Mucosa of gallbladder (tissue), 1 donor: Measurements from ENCODE around the gene SSUH2. TPM values are rescaled to one million over a fixed set of nuclear protein-coding genes. Genes with fewer than 3 reads are reported as not detected.

ENCODE experiments used
- DNase-seq: peaks from one replicate; pipeline ENCODE4 v3.0.0-alpha.2; 2020; ENCODE audit warnings: low spot score
- total RNA-seq: library from RNA; stranded (reverse); gene quantifications from one replicate; pipeline ENCODE4 v1.2.1, GENCODE V29; 2021
- donor health status: DM: no; HTN: no; CAD: no.

Gene SSUH2
- total RNA-seq, 1 donor from 2014 or later = 2.8 TPM

DNA sequence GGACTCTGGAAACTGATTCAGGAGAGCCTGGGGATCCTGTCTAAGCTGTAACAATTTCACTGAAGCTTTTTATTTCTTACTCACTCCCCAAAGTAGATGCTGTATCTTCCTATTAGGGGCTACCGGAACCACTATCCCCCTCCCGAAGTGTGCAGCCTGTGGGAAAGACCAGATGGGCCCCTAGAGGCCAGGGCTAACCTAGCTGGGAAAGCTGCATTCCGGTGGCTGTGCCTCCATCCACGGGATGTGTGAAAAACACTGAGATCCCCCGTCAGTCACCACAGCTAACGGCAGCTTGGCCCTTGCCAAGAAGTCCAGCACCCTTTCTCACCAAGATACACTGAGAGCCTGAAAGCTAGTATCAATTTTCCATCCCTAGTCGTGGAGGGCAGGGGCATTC lies 3.1 kb downstream of the SSUH2 start:
- no peak for DNase-seq

DNA sequence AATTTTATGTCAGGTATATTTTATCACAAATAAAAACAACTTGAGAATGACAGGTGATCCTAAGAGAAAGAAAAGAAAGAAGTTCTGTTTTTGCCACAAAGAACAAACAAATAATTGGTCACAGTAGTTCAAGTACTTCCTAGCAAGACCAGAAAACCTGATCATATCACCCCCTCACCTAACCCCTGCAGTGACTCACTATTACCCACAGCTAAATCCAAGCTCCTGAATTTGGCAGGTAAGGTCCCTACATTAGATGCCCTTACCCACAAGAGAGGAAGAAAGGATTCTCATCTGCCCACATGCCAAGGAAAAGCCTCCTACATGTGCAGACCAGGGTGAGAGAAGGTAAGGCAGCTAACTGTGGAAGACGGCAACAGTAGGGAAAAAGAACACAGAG lies 4.4 kb downstream of the SSUH2 start:
- DNase-seq = no peak

DNA sequence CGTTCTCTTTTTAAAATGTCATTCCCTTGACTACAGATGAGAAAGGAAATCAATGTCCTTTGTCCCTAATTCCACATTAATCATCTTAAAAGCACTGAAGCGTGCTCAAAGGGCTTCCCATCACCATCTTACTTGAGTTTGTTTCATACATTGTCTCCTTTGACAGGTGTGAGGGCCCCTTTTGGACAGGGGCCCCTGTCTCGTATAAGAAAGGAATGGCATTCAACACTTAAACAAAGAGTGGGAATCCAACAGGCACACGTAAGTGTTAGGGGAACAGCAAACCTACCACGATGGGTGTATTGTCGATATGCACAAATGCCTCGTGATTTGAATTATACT lies 5.0 kb downstream of the SSUH2 start:
- no peak for DNase-seq

DNA sequence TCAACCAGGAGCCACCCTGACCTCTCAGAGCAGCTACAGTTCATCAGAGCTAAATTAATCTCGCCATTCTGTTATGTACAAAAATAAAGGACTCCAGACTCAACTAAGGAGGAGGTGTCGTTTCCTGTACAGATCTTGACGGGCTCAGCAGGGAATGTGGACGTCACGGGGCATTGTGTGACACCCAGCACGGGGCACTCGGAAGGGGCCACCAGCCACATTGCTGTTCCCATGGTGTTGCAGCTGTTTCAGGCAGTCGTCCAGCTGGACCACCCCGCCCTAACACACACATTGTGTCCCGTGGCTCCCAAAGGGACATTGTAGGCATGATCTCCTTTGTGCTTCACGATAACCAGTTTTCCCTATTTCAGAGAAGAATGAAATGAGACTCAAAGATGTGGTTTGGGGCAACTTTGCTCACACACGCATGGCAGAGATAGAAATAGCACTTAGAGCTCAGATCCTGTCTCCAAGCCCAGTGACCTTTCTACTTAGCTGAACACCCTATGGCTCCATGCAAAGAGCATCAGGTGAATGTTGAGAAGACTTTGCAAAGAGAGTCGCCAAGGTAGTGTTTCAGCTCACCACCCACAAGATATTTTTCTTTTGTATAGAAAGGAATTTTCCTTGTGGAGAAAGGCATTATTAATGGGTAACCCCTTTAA lies 5.5 kb downstream of the SSUH2 start:
- DNase-seq = no peak

DNA sequence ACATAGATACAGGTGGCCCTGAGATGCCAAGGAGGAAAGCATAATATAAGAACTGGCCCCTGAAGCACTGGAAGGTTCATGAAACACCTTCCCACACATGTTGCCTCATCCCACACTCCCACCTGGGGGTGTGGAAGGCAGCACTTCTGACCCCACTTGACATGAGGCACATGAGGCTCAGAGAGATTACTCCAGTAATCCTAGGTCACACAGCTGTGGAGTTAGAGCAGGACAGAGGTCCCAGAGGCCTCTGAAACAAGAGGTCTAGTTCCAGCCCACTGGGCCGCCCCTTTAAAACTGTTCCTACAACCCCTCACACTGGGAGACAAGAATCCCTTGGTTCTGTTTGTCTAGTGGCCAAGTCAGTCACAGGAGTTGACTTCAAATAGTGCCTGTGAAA lies 7.2 kb downstream of the SSUH2 start:
- no peak for DNase-seq

DNA sequence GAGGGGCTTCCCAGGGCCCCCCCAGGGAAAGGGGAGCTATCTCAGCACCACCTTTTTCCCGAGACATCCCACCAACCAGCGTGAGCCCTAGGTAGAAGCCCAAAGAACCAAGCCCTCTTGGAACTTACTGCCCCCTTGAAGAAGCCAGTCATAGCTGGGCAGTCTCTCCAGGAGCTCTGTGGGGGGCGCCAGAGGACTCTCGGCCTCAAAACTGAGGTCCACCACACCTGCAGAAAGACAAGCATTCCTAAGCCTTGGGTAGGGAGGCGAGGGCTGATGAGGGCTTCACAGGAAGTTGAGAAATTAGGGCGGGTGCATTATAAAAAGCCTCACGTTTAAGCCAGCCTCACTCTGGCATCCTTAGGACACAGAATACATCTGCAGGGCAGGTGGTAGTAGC lies 9.0 kb downstream of the SSUH2 start:
- DNase-seq = no peak

DNA sequence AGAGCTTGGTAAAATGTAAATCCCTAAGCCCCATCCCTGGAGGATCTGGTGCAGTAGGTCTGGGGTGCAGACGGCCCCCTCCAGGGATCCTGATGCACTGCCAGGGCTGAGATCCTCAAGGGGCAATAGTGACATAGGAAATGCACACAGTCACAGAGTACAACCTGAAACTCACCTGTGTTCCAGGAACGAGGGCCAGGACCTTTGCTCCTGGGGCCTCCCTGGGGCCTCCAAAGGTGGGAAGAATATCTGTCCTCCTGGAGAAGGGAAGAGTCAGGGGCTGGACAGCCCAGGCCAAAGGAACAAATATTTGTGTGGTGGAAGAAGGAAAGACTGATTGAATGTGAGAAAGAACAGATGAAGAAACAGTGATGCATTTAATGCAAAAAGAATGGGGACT lies 9.5 kb downstream of the SSUH2 start:
- DNase-seq = no peak

DNA sequence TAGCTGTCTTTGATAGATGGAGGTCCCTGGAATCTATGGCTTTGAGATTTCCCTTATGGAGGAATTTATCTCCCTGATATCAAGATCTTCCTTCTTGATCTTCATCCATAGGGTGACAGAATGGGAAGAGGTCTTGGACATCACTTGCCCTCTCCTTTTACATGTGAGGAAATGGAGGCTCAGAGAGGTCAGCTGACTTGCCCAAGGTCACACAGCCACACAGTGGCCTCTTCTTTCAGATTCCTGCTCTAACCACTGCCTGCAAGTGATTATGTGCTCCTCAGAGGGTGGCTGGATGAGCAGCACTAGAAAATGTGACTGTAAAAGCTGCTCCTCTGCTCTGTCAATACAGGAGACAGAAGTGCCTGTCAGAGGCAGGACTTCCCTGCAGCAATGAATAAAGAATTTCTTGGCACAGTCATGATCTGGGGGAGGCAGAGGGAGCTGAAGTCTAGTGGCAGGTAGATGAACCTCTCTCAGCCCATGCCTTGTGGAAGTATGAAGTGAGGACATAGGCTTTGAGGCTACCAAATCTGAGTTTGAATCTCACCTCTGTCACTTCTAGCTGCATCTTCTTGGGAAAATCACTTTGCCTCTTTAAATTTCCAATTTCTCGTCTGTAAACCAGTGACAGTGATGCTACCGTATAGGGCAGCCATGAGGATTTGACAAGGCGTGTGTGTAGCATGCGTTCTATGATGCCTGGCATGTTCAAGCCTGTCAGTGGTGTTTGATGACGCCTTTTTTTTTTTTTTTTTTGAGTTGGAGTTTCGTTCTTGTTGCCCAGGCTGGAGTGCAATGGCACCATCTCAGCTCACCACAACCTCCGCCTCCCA lies 12.0 kb downstream of the SSUH2 start:
- DNase-seq = no peak

DNA sequence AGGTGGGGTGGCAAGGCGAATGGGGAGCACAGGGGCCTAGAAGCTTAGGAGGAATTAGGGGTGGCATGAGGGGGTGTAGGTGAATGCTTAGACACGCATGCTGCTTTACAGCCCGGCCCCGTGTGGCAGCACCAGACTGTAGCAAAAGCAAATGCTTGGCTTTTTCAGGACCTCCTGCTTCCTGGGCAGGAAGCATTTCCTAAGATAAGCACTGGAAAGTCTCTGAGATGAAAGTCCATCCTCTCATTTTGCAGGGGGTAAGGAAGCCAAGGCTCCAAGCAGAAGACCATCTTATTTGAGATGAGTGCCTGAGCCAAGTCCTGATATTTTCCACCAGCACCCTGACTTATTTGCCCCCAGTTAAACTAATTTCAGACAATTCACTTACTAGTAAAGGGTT lies 12.9 kb downstream of the SSUH2 start:
- no peak for DNase-seq

DNA sequence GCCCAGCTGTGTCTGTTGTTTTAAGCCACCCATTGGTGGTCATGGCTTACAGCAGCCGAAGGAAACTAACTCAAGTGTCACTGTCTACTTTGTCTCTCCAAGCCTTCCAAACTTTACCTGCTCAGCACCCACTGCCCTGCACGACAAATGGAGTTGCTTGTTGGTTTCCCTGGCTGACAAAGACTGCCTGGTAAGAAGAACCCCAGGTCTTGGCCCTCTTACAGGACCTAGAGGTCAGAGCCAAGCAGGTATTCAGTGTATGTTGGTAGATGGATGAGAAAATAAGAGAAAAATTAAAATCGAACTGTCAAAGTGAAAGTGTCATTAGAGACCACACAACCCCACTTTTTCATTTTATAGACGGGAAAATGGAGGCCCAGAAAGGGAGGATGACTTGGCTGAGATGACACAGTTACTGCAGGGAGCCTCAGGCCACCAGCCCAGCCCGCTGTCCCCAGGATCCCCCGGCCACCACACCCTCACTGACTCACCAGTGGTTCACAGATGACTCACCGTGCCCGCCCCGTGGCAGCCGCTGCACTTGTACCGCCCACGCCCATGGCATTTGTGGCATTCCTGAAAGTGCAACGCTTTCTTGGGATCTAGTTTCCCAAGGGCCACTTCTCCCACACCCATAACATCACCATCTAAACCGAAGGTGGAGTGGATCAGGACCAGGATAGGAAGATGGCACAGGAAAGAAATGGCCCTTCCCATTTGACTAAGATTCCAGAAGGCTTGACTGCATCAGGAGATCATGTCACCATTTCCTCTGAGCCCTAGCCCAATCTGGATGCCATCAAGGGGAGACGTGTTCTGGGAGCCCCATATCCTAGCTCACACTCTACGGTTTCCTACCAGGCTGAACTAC lies 15.2 kb downstream of the SSUH2 start:
- DNase-seq = peak; percentile 88

DNA sequence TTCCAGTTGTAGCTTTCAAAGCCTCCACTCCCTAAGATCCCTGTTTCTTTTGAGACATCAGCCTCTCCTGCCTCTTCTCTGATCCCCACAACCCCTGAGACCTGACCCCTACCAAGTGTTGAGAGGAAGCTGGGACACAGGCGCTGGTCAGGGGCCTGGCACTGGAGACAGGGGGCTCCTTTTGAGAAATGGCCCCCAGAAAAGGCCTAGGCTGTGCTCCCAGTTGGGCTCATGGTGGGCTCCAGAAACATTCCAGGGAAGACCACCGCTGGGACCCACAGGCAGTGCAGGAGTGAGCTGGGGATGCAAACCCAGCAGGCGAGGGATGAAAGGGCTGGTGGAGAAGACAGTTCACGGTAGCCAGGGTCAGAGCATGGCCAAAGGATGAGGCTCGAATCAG lies 16.6 kb downstream of the SSUH2 start:
- DNase-seq = no peak

DNA sequence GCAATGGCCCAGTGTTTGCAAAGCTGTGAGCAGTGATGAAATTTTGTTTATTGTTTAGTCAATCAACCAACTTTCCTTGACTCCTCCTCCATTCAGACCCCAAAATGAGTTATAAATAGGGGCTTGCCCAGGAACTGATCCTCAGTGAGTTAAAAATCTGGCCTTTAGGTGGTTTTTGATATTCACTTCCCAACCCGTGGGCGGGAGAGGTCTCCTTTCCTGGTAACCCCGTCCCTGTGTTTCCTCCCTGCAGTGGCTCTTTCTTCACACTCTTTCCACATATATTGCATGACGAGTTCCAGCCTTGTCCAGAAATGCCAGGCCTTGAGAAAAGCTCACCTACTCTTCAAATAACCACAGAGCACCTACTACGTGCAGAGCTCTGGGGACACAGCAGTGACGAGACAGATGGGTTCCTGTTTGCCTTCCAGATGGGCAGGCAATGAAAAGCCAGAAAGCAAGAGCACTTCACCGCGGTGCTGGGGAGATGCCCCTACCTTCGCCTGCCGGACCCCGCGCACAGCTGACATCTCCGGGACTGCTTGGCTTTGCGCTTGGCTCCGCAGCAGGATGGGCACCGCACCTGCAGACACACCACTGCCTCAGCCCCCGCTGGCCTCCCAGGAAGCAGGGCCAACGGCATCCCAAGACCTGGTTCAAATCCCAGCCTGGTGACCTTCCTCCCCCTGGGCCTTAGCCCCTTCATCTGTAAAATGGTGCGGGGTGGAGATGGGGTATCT lies 17.2 kb downstream of the SSUH2 start:
- no peak for DNase-seq

DNA sequence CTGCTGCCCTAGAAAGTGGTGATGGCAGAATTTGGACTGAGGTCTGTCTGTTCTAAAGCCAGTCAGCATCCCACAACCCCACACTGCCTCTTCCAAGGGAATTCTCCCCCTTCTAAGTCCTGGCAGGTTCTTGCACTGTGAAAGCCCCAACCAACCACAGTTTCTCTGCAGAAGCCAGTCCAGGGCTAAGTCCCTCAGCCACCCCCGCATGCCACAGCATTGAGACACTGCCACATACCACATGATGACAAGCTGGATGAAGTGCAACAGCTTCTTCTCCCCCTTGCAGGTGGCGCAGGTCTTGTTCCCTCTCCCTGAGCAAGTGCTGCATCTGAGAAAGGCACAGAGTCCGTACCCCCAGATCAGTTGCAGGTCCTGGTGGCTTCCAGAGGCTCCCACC lies 18.6 kb downstream of the SSUH2 start:
- no peak for DNase-seq

DNA sequence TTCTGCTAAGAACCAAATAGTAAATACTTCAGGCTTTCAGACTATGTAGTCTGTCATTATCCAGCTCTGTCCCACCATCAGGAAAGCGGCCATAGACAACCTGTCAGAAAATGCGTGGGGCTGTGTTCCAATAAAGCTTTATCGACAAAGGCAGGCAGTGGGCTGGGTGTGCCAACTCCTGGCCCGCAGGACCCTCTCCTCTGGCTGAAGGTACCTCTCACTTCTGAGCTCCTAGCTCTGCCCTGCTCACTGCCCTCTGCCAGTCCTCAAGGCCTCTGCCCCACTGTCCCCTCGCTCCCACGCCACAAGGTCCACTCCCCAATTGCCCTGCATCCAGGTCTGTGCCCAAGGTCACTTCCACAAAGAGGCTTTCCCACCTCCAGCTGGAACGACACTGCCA lies 20.0 kb downstream of the SSUH2 start:
- DNase-seq = no peak

DNA sequence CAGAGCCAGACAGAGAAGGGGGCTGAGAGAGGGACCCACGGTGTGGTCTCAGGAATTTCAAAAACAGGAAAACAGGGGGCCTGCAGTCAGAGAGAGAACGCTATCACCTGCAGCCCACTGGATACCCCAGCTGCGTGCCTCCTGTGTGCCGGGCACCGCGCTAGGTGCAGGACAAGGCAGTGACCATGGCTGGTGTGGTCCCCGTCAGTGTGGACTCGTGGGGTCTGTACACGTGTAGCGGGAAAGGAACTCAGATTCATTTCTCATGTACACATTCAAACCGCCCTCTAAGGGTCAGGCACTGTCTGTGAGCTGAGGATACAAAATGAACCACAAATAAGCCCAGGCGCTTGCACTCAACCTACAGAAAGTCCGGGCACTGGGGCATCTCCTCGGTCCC lies 20.9 kb downstream of the SSUH2 start:
- DNase-seq = no peak

DNA sequence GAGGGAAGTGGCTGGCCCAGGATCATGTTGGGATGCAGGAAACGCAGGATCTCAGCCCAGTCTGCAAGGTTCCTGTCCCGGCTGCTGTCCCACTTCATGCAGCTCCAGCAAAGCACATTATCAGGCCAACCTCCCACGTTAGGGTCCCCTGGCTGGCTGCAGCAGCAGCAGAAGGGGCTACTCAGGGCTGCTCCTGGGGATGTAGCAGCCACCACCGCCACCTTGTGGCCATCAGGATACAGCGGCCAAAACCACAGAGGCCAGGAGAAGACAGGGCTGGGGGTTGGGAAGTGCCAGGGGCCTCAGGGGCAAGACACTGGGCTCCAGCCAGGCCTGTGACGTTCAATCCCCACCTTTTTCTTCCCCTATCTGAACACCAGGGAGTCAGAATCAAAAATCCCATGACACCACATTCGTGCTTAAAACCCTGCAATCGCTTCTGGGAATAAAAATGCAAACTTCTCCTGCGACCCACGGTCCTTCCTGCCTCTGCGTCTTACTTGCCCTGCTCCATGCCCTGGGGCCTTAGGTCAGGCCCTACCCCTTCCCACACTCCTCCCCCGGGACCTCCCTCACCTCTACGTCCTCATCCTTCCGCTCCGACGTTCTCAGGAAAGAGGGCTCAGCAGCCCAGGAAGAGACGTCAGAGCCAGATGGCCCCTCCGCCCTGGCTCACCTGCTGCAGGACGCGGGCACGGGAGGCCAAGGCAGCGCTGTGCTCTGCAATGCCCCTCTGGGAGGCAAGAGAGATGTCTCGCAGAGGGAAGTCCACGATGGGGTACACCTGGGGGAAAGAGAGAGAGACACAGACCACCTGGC lies 21.5 kb downstream of the SSUH2 start:
- peak; percentile 69 for DNase-seq

DNA sequence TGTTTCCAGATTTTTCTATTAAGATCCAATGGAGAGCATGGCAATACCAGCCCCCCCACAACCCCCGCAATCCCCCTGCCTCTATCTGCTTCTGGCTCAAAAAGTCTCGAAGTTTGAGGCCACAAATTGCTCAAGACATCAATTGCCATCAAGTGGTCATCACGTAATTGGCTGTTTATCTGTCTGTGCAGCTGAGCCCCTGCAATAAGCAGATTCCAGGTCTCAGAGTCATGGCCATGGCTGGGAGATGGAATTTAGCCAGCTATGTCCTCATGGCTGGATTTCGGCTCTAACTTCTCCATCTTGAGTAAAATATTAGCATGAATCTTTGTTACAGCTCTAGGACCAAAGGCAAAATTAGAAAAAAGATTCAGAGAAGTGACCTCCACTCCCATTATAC lies 22.7 kb downstream of the SSUH2 start:
- no peak for DNase-seq

DNA sequence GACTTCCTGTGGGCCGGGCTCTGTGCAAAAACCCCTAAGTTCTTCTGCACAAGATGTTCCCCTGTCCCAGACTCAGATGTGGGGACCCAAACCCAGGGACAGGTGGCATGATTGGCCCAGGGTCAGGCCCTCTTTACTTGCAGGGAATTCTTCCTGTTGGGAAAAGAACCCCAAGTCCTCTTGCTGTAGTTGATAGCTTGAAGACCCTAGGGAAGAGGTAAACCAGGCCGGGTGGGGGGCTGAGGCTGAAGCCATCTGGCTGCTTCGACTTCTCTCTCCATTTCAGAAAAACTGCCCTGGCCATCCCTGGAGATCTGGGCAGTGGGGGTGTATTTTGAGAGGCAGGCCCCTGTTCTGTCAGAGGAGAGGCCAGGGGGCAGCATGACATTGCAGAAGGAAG lies 23.5 kb downstream of the SSUH2 start:
- no peak for DNase-seq

DNA sequence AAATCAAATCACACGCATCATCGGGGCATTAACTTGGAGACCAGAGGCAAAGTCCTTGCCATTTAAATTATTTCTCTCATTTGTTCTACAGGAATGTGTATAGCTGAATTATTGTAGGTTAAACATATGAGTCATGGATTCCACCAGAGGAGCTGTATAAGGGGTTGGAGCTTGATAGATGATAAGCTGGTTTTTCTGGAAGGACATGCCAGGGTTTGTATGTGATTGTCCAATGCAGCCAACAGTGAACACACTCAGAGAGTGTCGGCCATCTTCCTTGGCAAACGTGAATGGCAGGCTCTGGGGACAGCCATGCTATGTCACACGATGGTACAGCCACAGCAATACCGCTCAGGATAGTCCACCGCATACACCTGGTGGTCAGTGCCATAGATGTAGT lies 25.1 kb downstream of the SSUH2 start:
- no peak for DNase-seq

DNA sequence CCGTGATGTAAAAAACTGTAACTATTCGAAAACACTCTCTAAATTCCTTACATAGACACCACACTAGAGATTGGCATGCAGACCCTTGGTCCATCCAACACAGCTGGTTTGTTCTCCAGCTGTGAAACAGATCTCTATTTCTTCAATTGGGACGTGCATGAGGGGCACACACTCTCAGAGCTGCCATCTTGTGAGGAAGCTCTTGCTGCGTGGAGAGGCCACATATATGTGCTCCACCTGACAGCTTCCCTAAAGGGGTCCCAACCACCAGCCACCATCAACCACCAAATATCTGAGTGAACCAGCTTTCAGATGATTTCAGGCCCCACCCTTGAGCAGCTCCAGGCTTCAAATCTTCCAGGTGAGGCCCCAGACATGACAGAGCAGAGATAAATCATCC lies 25.6 kb downstream of the SSUH2 start:
- no peak for DNase-seq

DNA sequence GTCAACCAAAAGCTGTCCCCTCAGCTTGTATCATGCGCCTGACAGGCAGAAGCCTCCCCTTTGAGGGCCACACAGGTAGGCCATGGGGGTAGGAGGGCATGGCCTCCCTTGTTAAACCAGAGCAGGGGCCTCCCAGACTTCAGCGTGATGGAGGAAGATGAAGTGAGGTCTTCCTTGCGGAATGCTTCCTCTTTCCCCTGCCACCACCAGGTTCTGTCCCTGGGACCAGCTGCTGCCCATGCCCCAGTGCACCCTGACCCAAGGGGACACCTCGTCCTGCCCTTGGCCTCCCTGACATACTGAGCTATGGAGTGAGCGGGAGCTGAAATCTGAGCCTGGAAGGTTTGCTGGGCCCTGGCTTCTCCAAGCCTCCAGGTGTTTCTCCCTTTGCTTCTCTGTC lies 26.7 kb downstream of the SSUH2 start:
- no peak for DNase-seq
